HepG2 (cell line): Measurements from ENCODE around the gene KRT1. TPM values are rescaled to one million over a fixed set of nuclear protein-coding genes. Genes with fewer than 3 reads are reported as not detected.

Experiments used
- ATAC-seq: fragments of 200-7000 bp; cut with Tn5 transposase; 3 replicates; pipeline ENCODE4 v1.9.1; 2020; ENCODE audit warnings: mild to moderate bottlenecking, moderate library complexity
- BruUV-seq: library from RNA; stranded (reverse); fragments of 400-500 nt; replicated peaks from 2 replicates; lab custom pipeline; 2021; lab: Mats Ljungman, UMichigan
- CTCF ChIA-PET: fragments of 300-600 bp; formaldehyde crosslinking; extraction: SDS; loops from one replicate; lab custom pipeline; 2021; ENCODE audit warnings: low total read pairs, inconsistent platforms, low intra/inter-chr PET ratio; lab: Yijun Ruan, JAX
- POLR2A ChIA-PET: fragments of 350-600 bp; sonication (Branson Sonifier 250); formaldehyde crosslinking; loops from one replicate; lab custom pipeline; 2020; ENCODE audit warnings: antibody characterized with exemption, inconsistent platforms; lab: Yijun Ruan, JAX
- DNase-seq: peaks from one replicate; pipeline ENCODE4 v3.0.0-alpha.2; 2015; ENCODE audit warnings: low spot score
- FAIRE-seq: peaks from 3 replicates; lab custom pipeline; 2011; peaks lifted over from hg19 to GRCh38; lab: Jason Lieb, UNC
- H2AFZ ChIP-seq: one replicate; pipeline ENCODE4 v1.6.1; 2011; ENCODE audit warnings: low read length, inconsistent platforms
- H3K27ac ChIP-seq: fragments of 300-600 bp; 3 replicates; pipeline ENCODE4 v1.8.0; 2011; ENCODE audit warnings: mixed run types, mild to moderate bottlenecking, mixed read lengths, low read length, inconsistent platforms; ENCODE audit not compliant: insufficient read depth; ENCODE audit errors: extremely low read length
- H3K27me3 ChIP-seq, 2 experiments: fragments of 200-600 bp in 1 of 2; 2 replicates in 1 of 2; 3 replicates in 1 of 2; pipeline versions ENCODE4 v1.6.0 to v1.8.0; 2011; ENCODE audit warnings: low read length in 2 of 2, mild to moderate bottlenecking in 2 of 2, moderate library complexity in 2 of 2, inconsistent platforms in 1 of 2; ENCODE audit not compliant: insufficient read depth in 2 of 2, control insufficient read depth in 1 of 2
- H3K36me3 ChIP-seq, 2 experiments: fragments of 200-600 bp in 1 of 2; replicated peaks in 1 of 2; 2 replicates in 1 of 2; 3 replicates in 1 of 2; pipeline versions ENCODE4 v1.5.1 to v1.8.0; 2011; ENCODE audit warnings: low read length in 2 of 2, inconsistent platforms in 1 of 2; ENCODE audit not compliant: insufficient read depth in 2 of 2, control insufficient read depth in 1 of 2
- H3K4me1 ChIP-seq: 2 replicates; pipeline ENCODE4 v1.5.1; 2012; ENCODE audit warnings: low read length, inconsistent platforms; ENCODE audit not compliant: insufficient read depth
- H3K4me2 ChIP-seq: 2 replicates; pipeline ENCODE4 v1.6.0; 2011; ENCODE audit warnings: low read depth, low read length, inconsistent platforms
- H3K4me3 ChIP-seq, 3 experiments: fragments of 200-600 bp in 1 of 3; sonication (generic), shearing (Covaris generic) in 1 of 3; replicated peaks in 1 of 3; 2 replicates each; pipeline ENCODE4 v1.5.1; 2011 to 2016; ENCODE audit warnings: low read length in 3 of 3, inconsistent platforms in 2 of 3, low read depth in 2 of 3, mild to moderate bottlenecking in 2 of 3, control low read depth in 1 of 3, mixed read lengths in 1 of 3; ENCODE audit not compliant: insufficient read depth in 1 of 3
- H3K79me2 ChIP-seq: one replicate; pipeline ENCODE4 v1.6.1; 2011; ENCODE audit warnings: low read length, inconsistent platforms; ENCODE audit not compliant: insufficient read depth
- H3K9ac ChIP-seq: 2 replicates; pipeline ENCODE4 v1.6.0; 2011; ENCODE audit warnings: mild to moderate bottlenecking, low read depth, low read length, inconsistent platforms; ENCODE audit not compliant: insufficient read depth
- H3K9me3 ChIP-seq: 2 replicates; pipeline ENCODE4 v1.5.1; 2012; ENCODE audit warnings: mild to moderate bottlenecking, low read length
- H4K20me1 ChIP-seq: 2 replicates; pipeline ENCODE4 v1.6.0; 2011; ENCODE audit warnings: inconsistent platforms, mild to moderate bottlenecking, low read length, moderate library complexity; ENCODE audit not compliant: insufficient read depth
- MNT ChIP-seq: fragments of 450-650 bp; IDR thresholded peaks from 2 replicates; pipeline ENCODE4 v1.6.1; 2016
- SRSF4 ChIP-seq: fragments of 200-400 bp; formaldehyde crosslinking; IDR thresholded peaks from one replicate; pipeline ENCODE4 v1.6.1; 2018; ENCODE audit warnings: mild to moderate bottlenecking, low read depth, low read length, moderate library complexity; ENCODE audit not compliant: poor library complexity, severe bottlenecking
- ZBTB20 ChIP-seq: sonication (generic); formaldehyde crosslinking; IDR thresholded peaks from 2 replicates; pipeline ENCODE4 v1.8.1; 2023; ENCODE audit warnings: missing genetic modification reagents, low read depth, mild to moderate bottlenecking, borderline replicate concordance
- WGBS: methylation state at CpG from one replicate; pipeline ENCODE4 v1.1.6; 2017; ENCODE audit warnings: low lambda C conversion rate; 5-methylcytosine and 5-hydroxymethylcytosine counted together
- in situ Hi-C: cut with HindIII; loops from 2 replicates; pipeline ENCODE4 v1.10.0; 2017; ENCODE audit warnings: low pct_unique_long_range_greater_than_20kb; ENCODE audit not compliant: extremely low pct_ligation_motif_present
- intact Hi-C: fragments of 100-400 bp; cut with micrococcal nuclease; formaldehyde crosslinking; loops from one replicate; pipeline ENCODE4 v1.10.0; 2022; ENCODE audit not compliant: unreplicated experiment
- polyA plus RNA-seq, 8 experiments: library from polyadenylated mRNA; depleted of rRNA in 3 of 8; stranded (reverse) in 7 of 8; unstranded in 1 of 8; fragments of >200 nt; fragmentation: Illumina TruSeq in 4 of 8; extraction: Trizol in 4 of 8; gene quantifications; 2 replicates each; pipeline versions ENCODE4 v1.2.1 to v1.2.3, GENCODE V29; 2011 to 2016; ENCODE audit warnings: low read depth in 4 of 8, missing spikeins in 1 of 8, mixed read lengths in 1 of 8; ENCODE audit not compliant: insufficient read depth in 1 of 8
- total RNA-seq, 5 experiments: library from RNA; depleted of rRNA; stranded (reverse); fragments of >200 nt; fragmentation: Illumina TruSeq; extraction: Trizol; gene quantifications; 2 replicates each; pipeline ENCODE4 v1.2.3, GENCODE V29; 2016; ENCODE audit warnings: low read depth in 1 of 5

Gene KRT1
- total and polyA plus RNA-seq, 2 of the 13 experiments (the other 11 are each of a cell fraction or from before 2014, with no cell fraction given) = not detected

GRCh38 chr12:52627395-52628110, 52.7 kb downstream of the KRT1 start:
- DNase-seq = no peak
- intact Hi-C loops = no loop called here
- Histone ChIP-seq H3K9me3 (no peaks in the 10 kb centered on the region), H3K27ac (no peak overlapping the region), H4K20me1 (no peaks in the 10 kb centered on the region), H3K79me2 (no peaks in the 10 kb centered on the region), H3K36me3 (no peaks in the 10 kb centered on the region), H3K9ac (no peak overlapping the region), H3K4me3 (no peak overlapping the region), H3K4me2 (no peak overlapping the region), H2AFZ (no peak overlapping the region), H3K27me3 (peaks cover 0 to 14% of the 10 kb centered on the region in 2 experiments; a peak in 2 of 5 replicates), H3K4me1 (no peaks in the 10 kb centered on the region)
- no peak for FAIRE-seq
- BruUV-seq = no TSS peak
- no peak for TF ChIP-seq SRSF4
- peak; percentile 83 for TF ChIP-seq MNT
- no peak for TF ChIP-seq ZBTB20
- ChIA-PET POLR2A (no interaction called here), CTCF (no interaction called here)
- 0% methylated on average over 2 of the region's 2 CpGs for WGBS
- no peak for ATAC-seq
- in situ Hi-C loops = no loop called here

Other genes starting within 250 kb of the KRT1 start
- not detected in 2 replicates for gene KRT75, start 246.0 kb downstream of the KRT1 start, total RNA-seq (2016; rRNA removed; fragmentation: Illumina TruSeq; extraction: Trizol)
- not detected in 2 replicates for gene KRT75, start 246.0 kb downstream of the KRT1 start, polyA plus RNA-seq (2011; rRNA removed)
- gene KRT6B, start 228.3 kb downstream of the KRT1 start, total RNA-seq (2016; rRNA removed; fragmentation: Illumina TruSeq; extraction: Trizol) = not detected in 2 replicates
- gene KRT6B, start 228.3 kb downstream of the KRT1 start, polyA plus RNA-seq (2011; rRNA removed) = 0.07 TPM in 1 of 2 replicates, not detected in the other
- gene KRT6C, start 206.6 kb downstream of the KRT1 start, total RNA-seq (2016; rRNA removed; fragmentation: Illumina TruSeq; extraction: Trizol) = not detected in 2 replicates
- 0.03 TPM in 1 of 2 replicates, not detected in the other for gene KRT6C, start 206.6 kb downstream of the KRT1 start, polyA plus RNA-seq (2011; rRNA removed)
- gene KRT6A, start 187.2 kb downstream of the KRT1 start, total RNA-seq (2016; rRNA removed; fragmentation: Illumina TruSeq; extraction: Trizol) = not detected in 2 replicates
- gene KRT6A, start 187.2 kb downstream of the KRT1 start, polyA plus RNA-seq (2011; rRNA removed) = 0.13 TPM in 2 replicates
- not detected in 2 replicates for gene KRT5, start 160.0 kb downstream of the KRT1 start, total RNA-seq (2016; rRNA removed; fragmentation: Illumina TruSeq; extraction: Trizol)
- gene KRT5, start 160.0 kb downstream of the KRT1 start, polyA plus RNA-seq (2011; rRNA removed) = 0.08 and 0.29 TPM in 2 replicates
- gene KRT71, start 127.3 kb downstream of the KRT1 start, total RNA-seq (2016; rRNA removed; fragmentation: Illumina TruSeq; extraction: Trizol) = not detected in 2 replicates
- not detected in 2 replicates for gene KRT71, start 127.3 kb downstream of the KRT1 start, polyA plus RNA-seq (2011; rRNA removed)
- not detected in 2 replicates for gene KRT74, start 106.6 kb downstream of the KRT1 start, total RNA-seq (2016; rRNA removed; fragmentation: Illumina TruSeq; extraction: Trizol)
- not detected in 2 replicates for gene KRT74, start 106.6 kb downstream of the KRT1 start, polyA plus RNA-seq (2011; rRNA removed)
- gene KRT72, start 78.9 kb downstream of the KRT1 start, total RNA-seq (2016; rRNA removed; fragmentation: Illumina TruSeq; extraction: Trizol) = not detected in 2 replicates
- gene KRT72, start 78.9 kb downstream of the KRT1 start, polyA plus RNA-seq (2011; rRNA removed) = not detected in 2 replicates
- not detected in 2 replicates for gene KRT73, start 61.8 kb downstream of the KRT1 start, total RNA-seq (2016; rRNA removed; fragmentation: Illumina TruSeq; extraction: Trizol)
- not detected in 2 replicates for gene KRT73, start 61.8 kb downstream of the KRT1 start, polyA plus RNA-seq (2011; rRNA removed)
- not detected in 2 replicates for gene KRT2, start 28.2 kb downstream of the KRT1 start, total RNA-seq (2016; rRNA removed; fragmentation: Illumina TruSeq; extraction: Trizol)
- not detected in 2 replicates for gene KRT2, start 28.2 kb downstream of the KRT1 start, polyA plus RNA-seq (2011; rRNA removed)
- not detected in 2 replicates for gene KRT77, start 23.1 kb upstream of the KRT1 start, total RNA-seq (2016; rRNA removed; fragmentation: Illumina TruSeq; extraction: Trizol)
- not detected in 2 replicates for gene KRT77, start 23.1 kb upstream of the KRT1 start, polyA plus RNA-seq (2011; rRNA removed)
- not detected in 2 replicates for gene KRT76, start 96.9 kb upstream of the KRT1 start, total RNA-seq (2016; rRNA removed; fragmentation: Illumina TruSeq; extraction: Trizol)
- not detected in 2 replicates for gene KRT76, start 96.9 kb upstream of the KRT1 start, polyA plus RNA-seq (2011; rRNA removed)
- gene KRT3, start 115.7 kb upstream of the KRT1 start, total RNA-seq (2016; rRNA removed; fragmentation: Illumina TruSeq; extraction: Trizol) = not detected in 2 replicates
- not detected in 2 replicates for gene KRT3, start 115.7 kb upstream of the KRT1 start, polyA plus RNA-seq (2011; rRNA removed)
- gene KRT4, start 133.7 kb upstream of the KRT1 start, total RNA-seq (2016; rRNA removed; fragmentation: Illumina TruSeq; extraction: Trizol) = not detected in 2 replicates
- not detected in 2 replicates for gene KRT4, start 133.7 kb upstream of the KRT1 start, polyA plus RNA-seq (2011; rRNA removed)
- gene KRT79, start 153.9 kb upstream of the KRT1 start, total RNA-seq (2016; rRNA removed; fragmentation: Illumina TruSeq; extraction: Trizol) = not detected in 2 replicates
- gene KRT79, start 153.9 kb upstream of the KRT1 start, polyA plus RNA-seq (2011; rRNA removed) = 0.09 TPM in 1 of 2 replicates, not detected in the other
- not detected in 2 replicates for gene KRT78, start 168.6 kb upstream of the KRT1 start, total RNA-seq (2016; rRNA removed; fragmentation: Illumina TruSeq; extraction: Trizol)
- not detected in 2 replicates for gene KRT78, start 168.6 kb upstream of the KRT1 start, polyA plus RNA-seq (2011; rRNA removed)
- 718 and 837 TPM in 2 replicates for gene KRT8, start 224.7 kb upstream of the KRT1 start, total RNA-seq (2016; rRNA removed; fragmentation: Illumina TruSeq; extraction: Trizol)
- gene KRT8, start 224.7 kb upstream of the KRT1 start, polyA plus RNA-seq (2011; rRNA removed) = 491 and 498 TPM in 2 replicates